NCI-H345 (cell line): Measurements from ENCODE around the gene LAPTM5.
A peak's percentile ranks its signal among the peaks of the same experiment; 100 is the strongest.

Experiments used
- DNase-seq: peaks from one replicate; lab custom pipeline; 2025; lab: John Stamatoyannopoulos, UW

Gene LAPTM5

DNA sequence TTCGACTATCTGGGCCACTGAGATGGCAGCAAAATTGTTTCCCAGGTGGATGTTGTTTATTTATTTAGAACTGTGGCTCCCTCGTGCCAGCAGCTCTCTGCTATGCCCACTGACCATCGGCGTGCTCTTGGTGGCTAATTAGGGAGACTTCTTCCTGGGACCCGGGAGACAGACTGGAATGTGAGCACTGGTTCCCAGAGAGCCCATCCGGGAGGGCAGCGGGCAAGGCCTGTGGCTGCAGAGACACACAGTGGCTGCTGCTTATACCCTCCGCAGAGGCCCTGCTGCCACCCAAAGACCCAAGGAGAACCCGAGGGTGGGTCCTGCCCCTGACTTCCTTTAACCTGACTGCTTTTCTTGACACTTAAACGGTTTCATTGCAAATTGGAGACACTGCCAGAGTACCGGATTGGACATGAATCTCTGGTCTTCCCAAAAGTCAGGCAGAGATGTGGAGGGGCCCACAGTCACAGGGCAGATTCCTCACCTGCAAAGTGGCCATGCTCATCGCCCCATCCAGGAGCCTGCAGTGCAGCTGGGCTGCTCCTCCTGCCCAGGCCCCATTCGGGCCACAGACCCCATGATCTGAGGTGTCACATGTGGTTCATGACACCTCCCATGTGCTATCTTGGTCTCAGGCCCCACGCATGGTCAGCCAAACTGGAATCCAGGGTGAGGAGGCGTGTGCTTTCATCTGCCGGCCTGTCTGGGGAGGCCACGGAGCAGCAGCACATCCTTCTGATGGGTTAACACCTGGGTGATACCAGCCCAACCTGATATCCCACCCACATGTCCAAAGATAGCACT, 28.5 kb downstream of the LAPTM5 start:
- DNase-seq: no peak

DNA sequence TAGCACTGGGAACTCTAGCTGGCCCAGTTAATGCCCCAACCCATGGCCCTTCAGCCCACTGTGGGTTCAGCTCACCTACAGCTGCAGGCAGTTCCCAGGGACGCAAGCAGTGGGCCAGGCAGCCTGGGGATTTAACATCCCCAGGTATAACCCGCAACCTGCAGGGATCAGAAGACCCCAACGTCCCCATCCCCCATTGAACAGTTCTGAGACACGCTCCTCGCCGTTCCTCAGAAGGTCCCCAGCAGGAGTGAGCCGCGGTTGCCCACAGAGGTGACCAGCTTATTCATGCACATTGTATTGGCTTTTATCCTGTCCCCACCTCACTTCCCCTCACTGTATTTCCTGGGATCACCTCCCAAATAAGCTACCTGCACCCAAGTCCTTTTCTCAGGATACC, 29.2 kb downstream of the LAPTM5 start:
- no peak for DNase-seq

DNA sequence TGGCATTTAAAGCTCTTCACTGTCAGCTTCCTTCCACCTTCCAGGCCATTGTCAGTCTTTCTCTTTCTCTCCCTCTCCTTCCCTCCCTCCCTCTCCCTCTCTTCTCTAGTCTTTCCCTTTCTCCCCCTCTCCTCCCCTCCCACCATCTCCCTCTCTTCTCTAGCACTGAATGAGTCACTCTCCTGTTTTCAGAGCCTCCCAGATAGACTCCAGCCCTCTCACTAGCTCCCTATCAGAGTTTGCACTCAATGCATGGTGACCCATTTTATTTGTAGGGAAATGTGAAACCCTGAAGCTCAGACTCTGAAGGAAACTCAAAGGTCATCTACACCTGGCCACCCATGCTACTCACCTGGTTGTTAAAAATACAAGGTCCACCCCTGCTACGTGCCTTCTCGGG, 29.8 kb downstream of the LAPTM5 start:
- DNase-seq: no peak

DNA sequence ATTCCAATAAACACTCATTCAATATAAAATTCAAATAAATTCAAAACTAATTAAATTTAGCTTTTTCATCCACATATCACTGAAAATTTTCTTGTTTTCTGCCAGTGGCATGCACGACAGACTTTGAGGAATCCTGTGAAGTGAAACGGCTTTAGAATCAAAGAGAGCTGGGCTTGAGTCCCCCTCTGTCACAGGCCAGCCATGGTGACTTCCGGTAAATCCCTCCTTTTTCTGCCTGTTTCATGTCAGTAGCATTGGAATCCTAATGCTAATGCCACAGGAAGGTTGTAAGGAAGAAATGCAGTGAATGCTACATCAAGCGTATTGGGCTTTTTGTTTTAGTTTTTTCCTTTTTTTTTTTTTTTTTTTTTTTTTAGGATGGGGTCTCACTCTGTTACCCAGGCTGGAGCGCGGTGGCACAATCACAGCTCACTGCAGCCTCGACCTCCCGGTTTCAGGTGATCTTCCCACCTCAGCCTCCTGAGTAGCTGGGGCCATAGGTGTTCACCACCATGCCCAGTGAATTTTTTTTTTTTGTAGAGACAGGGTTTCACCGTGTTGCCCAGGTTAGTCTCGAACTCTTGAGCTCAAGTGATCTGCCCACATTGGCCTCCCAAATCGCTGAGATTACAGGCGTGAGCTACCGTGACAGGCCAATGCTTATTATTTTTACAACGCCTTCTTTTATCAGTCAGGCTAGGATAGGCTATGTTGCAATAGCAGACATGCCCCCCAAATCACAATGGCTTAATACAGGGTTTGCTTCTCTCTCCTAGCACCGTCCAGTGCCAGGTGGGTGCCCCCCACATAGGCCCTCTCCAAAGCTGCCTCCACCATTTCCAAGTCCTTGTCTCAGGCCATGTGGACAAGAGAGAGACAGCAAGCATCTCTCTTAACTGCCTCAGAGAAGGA, 30.5 kb downstream of the LAPTM5 start:
- DNase-seq: no peak

DNA sequence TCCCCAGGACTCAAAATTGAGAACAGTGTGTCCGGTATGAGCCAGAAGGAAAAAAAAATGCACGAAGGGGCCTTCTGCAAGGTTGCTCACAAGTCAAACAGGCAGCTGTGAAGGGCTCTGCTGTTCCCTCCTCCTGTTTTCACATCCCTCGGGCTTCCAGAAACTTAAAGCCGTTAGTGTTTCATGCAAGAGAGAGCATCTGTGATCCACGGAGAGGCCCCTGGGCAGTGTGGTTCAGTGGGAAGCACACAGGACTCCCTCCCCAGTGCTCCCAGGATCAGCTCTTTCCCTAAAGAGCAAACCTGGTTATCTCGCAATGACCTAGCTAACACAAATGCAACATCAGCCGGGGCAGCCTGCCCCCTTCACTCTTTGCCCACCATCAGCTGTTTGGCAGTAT, 31.3 kb downstream of the LAPTM5 start:
- no peak for DNase-seq

DNA sequence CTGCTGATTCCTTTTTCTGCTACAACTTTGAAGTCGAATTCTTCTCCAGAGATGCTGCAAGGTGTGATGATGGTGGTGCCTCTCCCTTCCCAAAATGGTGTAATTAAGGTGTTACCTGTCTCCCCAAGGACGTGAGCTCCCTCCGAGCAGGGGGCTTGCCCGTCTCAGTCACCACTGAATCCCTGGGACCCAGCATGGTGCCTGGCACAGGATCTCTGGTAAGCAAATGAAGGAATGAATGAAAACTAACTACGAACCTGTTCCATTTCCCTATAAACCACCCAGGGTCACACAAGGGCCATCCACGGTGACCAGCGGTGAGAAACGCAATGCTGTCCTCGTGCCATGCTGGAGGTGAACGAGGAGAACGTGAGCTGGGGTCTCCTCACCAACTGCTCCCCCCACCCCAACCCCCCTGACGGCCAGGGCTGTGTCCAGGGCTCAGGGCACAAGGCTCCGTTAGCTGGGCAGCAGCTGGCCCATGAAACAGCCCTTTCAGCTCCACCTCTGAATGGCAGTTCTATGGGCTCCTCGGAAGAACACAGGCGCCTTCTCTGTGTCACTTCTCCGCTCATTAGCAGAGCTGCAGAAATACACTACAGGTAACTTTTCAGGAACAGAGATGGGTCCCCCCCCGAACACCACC, 32.0 kb downstream of the LAPTM5 start:
- DNase-seq: no peak

DNA sequence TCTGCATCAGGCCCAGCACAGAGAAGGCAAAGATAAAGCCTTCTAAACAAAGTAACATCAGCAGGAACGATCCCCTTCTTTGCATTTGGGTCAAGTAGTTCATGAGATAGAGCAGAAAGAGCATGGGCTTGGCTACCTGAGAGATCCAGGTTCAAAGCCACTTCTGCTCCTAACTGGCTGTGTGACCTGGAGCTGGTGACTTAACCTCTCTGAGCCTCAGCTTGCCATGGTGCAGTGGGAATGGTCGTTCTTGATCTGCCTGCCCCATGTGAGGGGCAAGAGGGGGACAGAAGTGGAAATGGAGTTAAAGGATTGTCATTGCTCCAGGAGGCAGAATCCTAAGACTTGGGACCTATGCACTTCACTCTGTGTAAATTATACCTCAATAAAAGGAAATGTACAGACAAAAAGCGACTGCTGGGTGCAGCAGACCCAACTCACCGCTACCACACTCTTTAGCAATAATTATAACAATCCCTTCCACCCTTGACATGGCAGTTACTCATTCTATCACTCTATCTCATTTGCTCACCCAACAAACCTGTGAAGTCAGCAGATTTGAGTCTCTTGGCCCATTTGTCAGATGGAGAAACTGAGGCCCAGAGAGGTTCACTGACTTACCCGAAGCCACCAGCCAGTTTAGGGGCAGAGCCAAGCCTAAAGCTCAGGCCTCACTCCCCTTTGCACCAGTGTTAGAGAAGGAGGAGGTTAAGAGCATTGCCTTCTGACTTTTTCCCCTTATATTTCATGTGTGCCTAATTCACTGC, 32.7 kb downstream of the LAPTM5 start:
- no peak for DNase-seq

DNA sequence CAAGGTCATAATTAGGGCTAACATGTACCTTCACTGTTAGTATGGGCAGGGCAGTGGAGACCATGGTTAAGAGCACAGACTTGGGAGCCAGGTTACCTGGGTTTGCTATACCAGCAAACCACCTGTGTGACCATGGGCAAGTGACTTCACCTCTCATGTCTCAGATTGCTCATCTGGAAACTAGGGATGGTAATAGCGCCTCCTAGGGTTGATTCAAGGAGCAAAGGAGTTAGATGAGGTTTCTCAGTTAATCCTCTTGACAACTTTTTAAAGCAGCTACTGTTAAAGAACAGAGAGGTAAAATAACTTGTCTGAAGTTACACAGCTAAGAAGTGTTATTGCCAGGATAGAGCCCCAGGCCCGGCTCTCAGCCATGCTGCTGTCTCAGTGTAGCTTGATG, 33.4 kb downstream of the LAPTM5 start:
- DNase-seq: no peak

DNA sequence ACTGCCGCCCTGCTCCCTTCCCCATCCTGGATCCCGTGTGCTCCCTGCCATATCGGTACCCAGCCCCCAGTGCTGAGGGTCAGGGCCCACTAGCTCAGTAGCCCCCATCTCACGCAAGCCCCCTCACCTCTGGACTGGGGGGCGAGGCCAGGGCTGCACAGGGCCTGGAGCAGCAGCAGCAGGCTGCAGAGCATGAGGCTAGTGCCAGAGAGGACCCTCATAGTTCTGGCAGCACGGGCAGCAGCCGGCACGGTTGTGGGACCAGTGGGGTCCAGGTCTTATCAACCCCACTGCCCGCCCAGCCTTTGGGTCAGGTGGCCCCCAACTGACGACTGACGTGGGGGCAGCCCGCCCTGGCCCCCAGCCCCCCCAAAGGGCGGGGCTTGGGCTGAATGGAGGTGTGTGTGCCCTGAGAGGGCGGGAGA, 34.2 kb downstream of the LAPTM5 start, which contains the start of gene MATN1:
MATN1 (minus strand) TSS at position 255 of the 425 bp plus-strand sequence; CDS start at position 221, 34 bp downstream.
- DNase-seq: no peak

DNA sequence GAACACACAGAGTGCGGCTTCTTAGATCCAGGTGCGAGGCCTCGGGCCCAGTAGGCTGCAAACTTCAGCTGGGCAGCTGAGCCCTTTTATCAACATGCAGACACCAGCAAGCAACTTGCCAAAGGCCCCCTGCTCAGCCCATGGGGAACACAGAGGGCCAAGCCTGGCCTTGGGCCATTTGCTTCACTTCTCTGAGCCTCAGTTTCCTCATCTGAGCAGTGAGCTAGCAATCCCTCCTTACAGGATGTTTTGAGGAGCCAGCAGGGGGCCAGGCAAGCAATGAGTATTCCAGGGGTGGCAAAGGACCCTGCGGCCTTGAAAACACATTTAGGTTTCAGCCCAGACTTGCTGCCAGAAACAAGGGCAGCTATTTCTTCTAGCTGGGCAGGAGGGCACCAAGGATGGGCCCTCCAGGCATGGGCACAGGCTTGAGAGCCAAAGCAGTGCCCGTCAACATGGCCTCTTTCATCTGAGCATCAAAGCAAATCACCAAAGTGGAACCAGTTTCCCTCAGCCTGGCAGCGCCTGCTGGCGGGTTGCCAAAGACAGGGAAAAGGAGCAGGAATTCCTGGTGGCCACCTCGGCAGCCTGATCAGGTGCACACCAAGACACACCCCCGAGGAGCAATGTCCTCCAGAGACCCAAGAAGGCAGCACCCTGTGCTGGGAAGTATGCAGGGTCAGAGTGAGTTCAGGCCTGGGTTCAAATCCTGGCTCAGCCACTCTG, 35.6 kb downstream of the LAPTM5 start:
- peak; percentile 19 for DNase-seq

DNA sequence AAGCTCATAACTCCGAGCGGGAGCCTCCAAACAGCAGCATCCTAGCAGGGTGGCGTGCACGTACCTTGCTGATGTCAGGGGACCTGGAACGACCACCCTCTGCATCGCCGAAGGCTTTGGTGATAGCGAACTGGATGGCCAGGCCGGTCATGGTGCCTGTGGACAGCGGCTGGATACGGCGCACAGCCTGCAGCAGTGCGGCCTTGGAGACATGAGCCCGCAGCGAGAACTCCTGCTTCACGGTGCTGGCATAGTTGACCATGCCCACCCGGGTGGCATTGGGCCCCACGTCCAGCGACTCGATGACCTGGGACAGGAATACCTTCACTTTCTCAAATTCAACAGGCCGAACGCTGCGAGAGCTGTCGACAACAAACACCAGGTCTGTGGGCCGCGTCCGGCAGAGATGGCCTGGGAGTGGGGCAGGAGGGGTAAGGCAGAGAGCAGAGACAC, 36.2 kb downstream of the LAPTM5 start:
- no peak for DNase-seq

DNA sequence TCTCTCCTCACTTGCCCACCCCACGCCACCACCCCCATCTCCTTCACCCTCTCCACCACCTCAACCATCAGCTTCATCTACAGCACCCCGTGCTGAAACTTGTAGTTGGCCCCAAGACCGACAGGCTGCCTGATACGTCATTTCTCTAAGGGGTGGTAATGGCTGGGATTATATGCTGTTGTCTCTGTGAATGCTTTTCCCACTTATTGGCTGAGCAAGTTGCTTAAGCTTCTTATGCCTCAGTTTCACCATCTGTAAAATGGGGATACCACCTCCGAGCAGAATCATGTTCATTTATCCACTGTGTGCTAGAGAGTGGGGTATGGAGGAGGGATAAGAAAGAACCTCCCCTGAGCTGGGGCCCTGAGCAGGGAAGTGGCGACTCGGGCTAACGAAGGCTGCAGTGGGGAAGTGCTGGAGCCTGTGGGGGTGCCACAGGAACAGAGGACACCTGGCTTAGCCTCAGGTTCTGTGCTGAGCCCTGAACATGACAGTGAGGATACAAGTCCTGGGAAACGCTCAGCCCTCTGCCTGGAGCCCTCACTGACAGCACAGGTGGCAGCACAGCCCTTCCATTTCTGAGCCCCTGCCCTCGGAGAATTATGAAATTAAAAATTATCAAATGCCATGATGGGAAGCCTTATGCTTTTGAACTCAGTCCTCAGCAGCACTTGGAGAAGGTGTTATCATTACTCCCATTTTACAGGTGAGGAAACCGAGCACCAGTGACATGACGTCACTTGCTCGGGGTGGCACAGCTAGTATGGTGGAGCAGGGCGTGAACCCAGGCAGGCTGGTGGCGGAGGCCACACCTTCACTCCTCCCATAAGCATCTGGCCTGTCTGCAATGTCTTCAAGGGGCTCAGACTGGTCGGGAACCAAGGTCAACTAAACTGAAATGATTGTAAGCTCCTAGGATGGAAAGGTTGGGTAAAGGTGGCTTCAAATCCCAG, 37.0 kb downstream of the LAPTM5 start:
- DNase-seq: no peak

DNA sequence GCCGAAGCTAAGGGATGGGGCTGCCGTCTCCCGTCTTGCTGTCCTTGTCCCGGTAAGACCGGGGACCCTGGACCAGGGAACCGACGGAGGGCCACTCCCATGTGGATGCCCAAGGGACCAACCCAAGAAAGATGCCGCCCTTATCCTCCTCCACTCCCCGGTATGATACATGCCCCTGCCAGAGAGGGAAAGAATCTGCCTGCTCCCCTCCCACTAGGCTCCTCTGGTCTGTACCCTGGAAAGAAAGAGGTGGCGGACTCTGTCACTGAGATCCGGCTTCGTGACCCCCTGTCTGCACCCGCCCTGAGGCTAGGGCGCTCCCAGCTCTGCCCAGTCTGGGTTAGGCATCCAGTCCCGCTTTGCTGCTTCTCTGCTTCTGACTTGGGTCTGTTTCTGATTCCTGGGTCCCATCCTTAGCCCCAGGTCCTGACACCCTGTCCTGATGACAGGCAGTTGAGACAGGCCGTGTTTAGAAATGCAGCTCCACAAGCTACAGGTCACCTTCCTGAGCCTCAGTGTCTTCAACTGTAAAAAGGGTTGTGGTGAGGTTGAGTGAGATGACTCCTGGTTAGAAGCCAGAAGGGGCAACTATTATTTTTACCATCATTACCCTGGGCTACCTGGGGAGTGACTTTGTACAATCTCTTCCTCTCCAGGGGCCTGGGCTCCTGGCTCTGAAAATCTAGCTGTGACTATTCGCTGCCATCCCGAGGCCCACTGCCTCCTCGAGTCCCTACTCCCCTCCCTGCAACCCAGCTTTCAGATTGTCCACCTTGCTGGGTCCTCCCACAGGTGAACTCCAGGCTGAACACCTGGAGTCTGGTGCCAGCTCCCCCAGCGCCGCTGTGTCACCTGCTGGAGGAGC, 37.9 kb downstream of the LAPTM5 start:
- no peak for DNase-seq

DNA sequence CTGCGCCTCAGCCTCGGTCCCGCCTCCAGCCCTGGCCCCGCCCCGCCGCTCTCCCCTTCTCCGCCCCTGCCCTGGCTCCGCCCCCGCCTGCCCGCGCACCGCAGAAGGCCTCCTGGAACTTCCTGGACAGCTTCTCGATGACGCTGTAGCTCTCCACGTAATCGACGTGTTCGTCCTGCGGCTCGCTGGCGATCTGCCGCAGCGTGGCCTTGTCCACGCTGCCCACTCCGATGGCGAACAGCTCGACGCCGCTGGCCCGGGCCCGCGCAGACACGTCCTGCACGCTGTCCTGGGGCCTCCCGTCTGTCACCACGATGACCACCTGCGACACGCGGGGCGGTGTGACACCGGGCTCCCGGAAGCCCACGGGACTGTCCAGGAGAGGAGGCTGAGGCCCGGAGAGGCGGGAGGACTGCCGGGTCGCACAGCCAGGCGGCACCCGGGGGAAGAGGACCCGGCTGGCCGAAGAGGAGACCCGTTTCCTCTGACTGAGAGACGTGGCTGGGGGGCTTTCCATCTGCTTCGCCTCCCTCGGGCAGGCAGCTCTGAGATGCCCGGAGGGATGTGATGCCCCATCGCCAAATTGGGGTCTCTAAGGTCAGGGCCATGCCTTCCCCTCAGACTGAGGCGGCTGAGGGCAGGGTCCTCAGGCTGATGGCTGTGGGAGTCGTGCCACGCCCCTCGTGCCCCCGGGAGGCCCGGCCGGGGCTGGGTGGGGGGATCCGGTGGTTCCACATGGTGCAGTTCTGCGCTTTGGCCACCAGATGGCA, 38.8 kb downstream of the LAPTM5 start:
- peak; percentile 78 for DNase-seq

DNA sequence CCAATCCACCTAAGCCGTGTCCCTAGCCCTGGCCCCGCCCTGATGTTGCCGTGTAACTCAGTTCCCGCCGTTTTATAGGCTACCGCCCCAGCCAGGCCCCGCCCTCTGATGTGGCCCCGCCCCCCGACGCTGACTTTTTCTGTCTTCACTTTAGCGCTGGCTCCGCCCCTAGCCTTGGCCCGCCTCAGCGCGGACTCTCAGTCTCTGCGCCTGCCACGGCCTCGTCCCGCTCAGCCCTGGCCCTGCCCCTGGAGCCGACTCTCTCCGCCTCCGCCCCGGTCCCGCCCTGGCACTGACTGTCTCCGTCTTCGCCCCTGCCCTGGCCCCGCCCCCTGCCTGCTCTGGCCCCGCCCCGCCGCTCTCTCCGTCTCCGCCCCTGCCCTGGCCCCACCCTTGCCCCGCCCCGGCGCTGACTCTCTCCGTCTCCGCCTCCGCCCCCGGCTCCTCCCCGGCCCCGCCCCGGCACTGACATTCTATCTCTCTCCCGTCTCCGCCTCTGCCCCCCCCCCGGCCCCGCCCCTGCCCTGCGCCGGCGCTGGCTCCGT, 39.4 kb downstream of the LAPTM5 start:
- DNase-seq: peak; percentile 99

DNA sequence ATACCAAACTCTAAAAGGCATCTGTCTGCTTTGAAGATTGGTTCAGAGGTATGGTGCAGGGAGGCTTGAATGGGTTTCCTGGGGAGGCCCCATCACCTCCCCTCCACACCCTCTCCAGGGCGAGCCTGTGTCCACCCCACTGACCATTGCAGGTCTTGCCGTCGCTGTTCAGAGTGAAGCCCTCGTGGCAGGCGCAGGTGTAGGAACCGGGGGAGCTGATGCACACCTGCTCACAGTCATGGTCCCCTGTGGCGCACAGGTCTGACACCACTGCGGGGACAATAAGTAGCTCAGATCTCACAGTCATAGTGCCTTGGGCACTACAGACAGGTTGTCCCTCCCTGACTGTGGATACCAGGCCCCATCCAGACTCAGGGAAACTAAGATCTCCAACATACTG, 40.9 kb downstream of the LAPTM5 start:
- DNase-seq: no peak

DNA sequence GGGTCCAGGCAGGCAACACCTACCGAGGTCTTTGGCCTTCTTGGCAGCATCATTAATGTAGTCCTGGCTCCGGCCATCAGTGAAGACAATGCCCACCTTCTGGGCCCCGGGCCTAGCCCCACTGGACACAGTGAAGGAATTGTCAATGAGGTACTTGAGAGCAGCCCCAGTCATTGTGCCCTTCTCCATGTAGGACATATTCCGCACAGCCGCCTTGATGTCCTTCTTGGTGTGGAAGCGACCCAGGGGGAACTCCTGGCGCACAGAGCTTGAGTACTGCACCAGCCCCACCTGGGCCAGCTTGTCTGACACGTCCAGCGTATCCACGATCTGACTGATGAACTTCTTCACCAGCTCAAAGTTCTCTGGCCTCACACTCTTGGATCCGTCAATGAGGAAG, 41.7 kb downstream of the LAPTM5 start:
- no peak for DNase-seq

DNA sequence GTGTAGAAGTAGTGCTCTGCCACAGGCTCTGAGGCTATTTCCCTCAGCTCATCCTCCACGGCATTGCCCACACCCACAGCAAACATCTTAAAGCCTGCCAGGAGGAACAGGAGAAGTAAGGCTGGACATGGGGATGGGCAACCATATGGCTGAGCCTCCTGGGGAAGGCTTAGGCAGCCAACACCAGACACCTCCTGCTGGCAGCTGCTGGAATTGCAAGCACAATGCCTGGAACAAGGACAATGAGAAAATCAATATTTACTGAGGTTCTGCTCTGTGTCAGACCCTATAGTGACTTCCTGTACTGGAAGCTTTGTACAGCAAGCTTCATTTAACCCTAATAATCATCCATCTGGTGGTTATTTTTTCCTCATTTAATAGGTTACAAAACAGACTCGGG, 42.4 kb downstream of the LAPTM5 start:
- no peak for DNase-seq
